Keratinocyte (primary cell): ENCODE data around the gene CAMK2D. TPM values are rescaled to one million over a fixed set of nuclear protein-coding genes. Genes with fewer than 3 reads are reported as not detected.

Experiments
- DNase-seq: peaks from one replicate; pipeline ENCODE4 v3.0.0-alpha.2; 2011; ENCODE audit warnings: low read depth, missing footprints, low spot score
- FAIRE-seq: peaks from 2 replicates; lab custom pipeline; 2011; peaks lifted over from hg19 to GRCh38; lab: Jason Lieb, UNC
- H2AFZ ChIP-seq: 2 replicates; pipeline ENCODE4 v1.6.0; 2012; ENCODE audit warnings: low read length, control low read depth, inconsistent platforms; ENCODE audit not compliant: control insufficient read depth
- H3K27ac ChIP-seq: 2 replicates; pipeline ENCODE4 v1.5.1; 2011; ENCODE audit warnings: low read length; ENCODE audit not compliant: control insufficient read depth, insufficient read depth
- H3K27me3 ChIP-seq: 3 replicates; pipeline ENCODE4 v1.6.0; 2011; ENCODE audit warnings: low read length; ENCODE audit not compliant: control insufficient read depth, insufficient read depth; ENCODE audit errors: extremely low read depth
- H3K36me3 ChIP-seq, 2 experiments: 2 replicates in 1 of 2; 3 replicates in 1 of 2; pipeline ENCODE4 v1.5.1; 2011; ENCODE audit warnings: low read length in 2 of 2, mild to moderate bottlenecking in 1 of 2; ENCODE audit not compliant: control insufficient read depth in 2 of 2, insufficient read depth in 2 of 2; ENCODE audit errors: extremely low read depth in 1 of 2
- H3K4me1 ChIP-seq: 3 replicates; pipeline ENCODE4 v1.5.1; 2011; ENCODE audit warnings: low read length; ENCODE audit not compliant: control insufficient read depth, insufficient read depth; ENCODE audit errors: extremely low read depth
- H3K4me2 ChIP-seq: 3 replicates; pipeline ENCODE4 v1.6.0; 2011; ENCODE audit warnings: low read depth, low read length; ENCODE audit not compliant: control insufficient read depth, insufficient read depth; ENCODE audit errors: extremely low read depth
- H3K4me3 ChIP-seq, 3 experiments: fragments of 200-600 bp in 1 of 3; sonication (generic) in 1 of 3; 2 replicates in 2 of 3; 3 replicates in 1 of 3; pipeline ENCODE4 v1.5.1; 2011 to 2016; ENCODE audit warnings: low read length in 3 of 3, mild to moderate bottlenecking in 3 of 3, control low read depth in 2 of 3, inconsistent platforms in 1 of 3, low read depth in 1 of 3, mixed read lengths in 1 of 3, mixed run types in 1 of 3, moderate library complexity in 1 of 3; ENCODE audit not compliant: control insufficient read depth in 2 of 3, insufficient read depth in 2 of 3; ENCODE audit errors: extremely low read depth in 1 of 3
- H3K79me2 ChIP-seq: 2 replicates; pipeline ENCODE4 v1.6.0; 2012; ENCODE audit warnings: low read length; ENCODE audit not compliant: control insufficient read depth, insufficient read depth
- H3K9ac ChIP-seq: 3 replicates; pipeline ENCODE4 v1.6.0; 2011; ENCODE audit warnings: low read length; ENCODE audit not compliant: control insufficient read depth, insufficient read depth; ENCODE audit errors: extremely low read depth
- H3K9me1 ChIP-seq: 3 replicates; pipeline ENCODE4 v1.6.0; 2011; ENCODE audit warnings: low read length; ENCODE audit not compliant: control insufficient read depth, insufficient read depth; ENCODE audit errors: extremely low read depth
- H3K9me3 ChIP-seq: 2 replicates; pipeline ENCODE4 v1.5.1; 2012; ENCODE audit warnings: low read depth, low read length; ENCODE audit not compliant: control insufficient read depth
- H4K20me1 ChIP-seq: 3 replicates; pipeline ENCODE4 v1.6.0; 2011; ENCODE audit warnings: low read length; ENCODE audit not compliant: control insufficient read depth, insufficient read depth; ENCODE audit errors: extremely low read depth
- EZH2 ChIP-seq: IDR thresholded peaks from one replicate; pipeline ENCODE4 v1.6.1; 2012; ENCODE audit warnings: inconsistent platforms, mild to moderate bottlenecking, low read length, moderate library complexity
- dilution Hi-C: fragments of 300-500 bp; cut with MboI; formaldehyde crosslinking; loops from one replicate; pipeline ENCODE4 v1.7.0; 2020; ENCODE audit warnings: low sequenced_read_pairs; ENCODE audit not compliant: extremely low pct_ligation_motif_present
- polyA plus RNA-seq, 5 experiments: library from polyadenylated mRNA; depleted of rRNA in 3 of 5; stranded (reverse) in 3 of 5; stranded (forward) in 1 of 5; unstranded in 1 of 5; fragments of >200 nt; gene quantifications; 1 replicate in 1 of 5; 2 replicates in 3 of 5; 3 replicates in 1 of 5; pipeline versions ENCODE4 v1.2.1 to v1.2.3, GENCODE V29; 2011 to 2012; ENCODE audit warnings: missing spikeins in 2 of 5, low read depth in 1 of 5, low replicate concordance in 1 of 5
- TF ChIP-seq, protein P1 (sequence below), 3 experiments: IDR thresholded peaks in 1 of 3; conservative IDR thresholded peaks in 1 of 3; optimal IDR thresholded peaks in 1 of 3; 2 replicates in 2 of 3; 3 replicates in 1 of 3; pipeline versions ENCODE3 to v1.5.1; 2011; ENCODE audit warnings: low read length in 3 of 3, mild to moderate bottlenecking in 3 of 3, moderate library complexity in 2 of 3, control low read depth in 1 of 3, inconsistent platforms in 1 of 3; ENCODE audit not compliant: insufficient read depth in 2 of 3; ENCODE audit errors: extremely low read depth in 1 of 3

CAMK2D gene
- polyA plus RNA-seq, 1 donor (not counting 4 experiments of a cell fraction or from before 2014, with no cell fraction given), result 18.8 TPM

GRCh38 chr4:113684534-113685091, 76.9 kb downstream of the CAMK2D start:
- no peaks in the 10 kb centered on the region for H3K9me3 ChIP-seq
- H3K27me3 ChIP-seq, result no peaks in the 10 kb centered on the region
- no peaks in the 10 kb centered on the region for H3K4me1 ChIP-seq
- dilution Hi-C loops, result no loop called here
- DNase-seq (no peak), FAIRE-seq (peak; percentile 41)
- H3K27ac ChIP-seq, result no peak overlapping the region
- H3K9ac ChIP-seq, result no peak overlapping the region
- no peaks in the 10 kb centered on the region for H3K79me2 ChIP-seq
- no peaks in the 10 kb centered on the region for H3K36me3 ChIP-seq
- H4K20me1 ChIP-seq, result no peaks in the 10 kb centered on the region
- TF ChIP-seq EZH2, result no peak
- TF ChIP-seq, protein P1, sequence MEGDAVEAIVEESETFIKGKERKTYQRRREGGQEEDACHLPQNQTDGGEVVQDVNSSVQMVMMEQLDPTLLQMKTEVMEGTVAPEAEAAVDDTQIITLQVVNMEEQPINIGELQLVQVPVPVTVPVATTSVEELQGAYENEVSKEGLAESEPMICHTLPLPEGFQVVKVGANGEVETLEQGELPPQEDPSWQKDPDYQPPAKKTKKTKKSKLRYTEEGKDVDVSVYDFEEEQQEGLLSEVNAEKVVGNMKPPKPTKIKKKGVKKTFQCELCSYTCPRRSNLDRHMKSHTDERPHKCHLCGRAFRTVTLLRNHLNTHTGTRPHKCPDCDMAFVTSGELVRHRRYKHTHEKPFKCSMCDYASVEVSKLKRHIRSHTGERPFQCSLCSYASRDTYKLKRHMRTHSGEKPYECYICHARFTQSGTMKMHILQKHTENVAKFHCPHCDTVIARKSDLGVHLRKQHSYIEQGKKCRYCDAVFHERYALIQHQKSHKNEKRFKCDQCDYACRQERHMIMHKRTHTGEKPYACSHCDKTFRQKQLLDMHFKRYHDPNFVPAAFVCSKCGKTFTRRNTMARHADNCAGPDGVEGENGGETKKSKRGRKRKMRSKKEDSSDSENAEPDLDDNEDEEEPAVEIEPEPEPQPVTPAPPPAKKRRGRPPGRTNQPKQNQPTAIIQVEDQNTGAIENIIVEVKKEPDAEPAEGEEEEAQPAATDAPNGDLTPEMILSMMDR (optimal IDR thresholded peaks at IDR 0.05 in 1 of 3, IDR thresholded peaks at IDR 0.05 in 1 of 3, conservative IDR thresholded peaks at IDR 0.05 in 1 of 3; ENCODE audit: extremely low read depth in 1 of 3, insufficient read depth in 2 of 3, low read length in 3 of 3), result peak; percentile 13 to 39 (median 28)
- no peak overlapping the region for H3K4me2 ChIP-seq
- H3K4me3 ChIP-seq, result no peak overlapping the region
- H2AFZ ChIP-seq, result no peak overlapping the region
- no peaks in the 10 kb centered on the region for H3K9me1 ChIP-seq

DNA sequence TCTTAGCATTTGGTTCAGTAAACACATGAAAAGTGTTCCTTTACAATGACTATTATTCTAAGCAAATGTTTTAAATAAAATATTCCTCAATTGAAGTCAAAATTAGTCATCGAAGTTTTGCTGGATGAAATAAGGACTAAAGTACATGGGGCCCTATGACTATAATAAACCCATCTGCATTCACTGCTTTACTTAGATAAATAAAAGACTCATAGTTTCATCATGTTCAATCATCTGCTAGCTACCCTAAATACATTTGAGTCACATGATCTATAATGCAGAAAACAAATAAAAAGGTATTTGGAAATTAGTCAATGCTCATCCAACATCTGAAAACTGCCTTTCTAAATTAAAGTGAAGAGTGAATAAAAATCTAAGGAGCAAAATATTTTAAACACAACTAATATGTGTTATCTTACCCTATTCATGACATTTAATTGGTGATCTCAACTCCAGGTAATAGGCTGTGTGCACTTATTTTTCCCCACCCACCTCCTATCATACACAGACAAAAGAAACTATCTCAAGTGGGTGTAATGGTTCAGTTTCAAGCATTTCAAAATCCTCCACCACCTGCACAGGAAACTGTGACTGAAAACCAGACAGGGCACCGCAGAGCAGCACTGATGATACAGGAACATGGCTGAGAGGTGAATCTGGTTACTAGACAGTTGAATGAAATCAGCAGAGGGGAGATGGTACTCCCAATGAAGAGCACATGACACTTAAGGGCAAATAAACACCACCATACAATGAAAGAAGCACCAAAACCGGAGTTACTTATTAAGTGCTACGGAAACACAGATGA, 78.6 kb downstream of the CAMK2D start:
- no peaks in the 10 kb centered on the region for H3K9me1 ChIP-seq
- no peaks in the 10 kb centered on the region for H3K27me3 ChIP-seq
- TF ChIP-seq, protein P1 (optimal IDR thresholded peaks at IDR 0.05 in 1 of 3, IDR thresholded peaks at IDR 0.05 in 1 of 3, conservative IDR thresholded peaks at IDR 0.05 in 1 of 3; ENCODE audit: extremely low read depth in 1 of 3, insufficient read depth in 2 of 3, low read length in 3 of 3), result no peak
- TF ChIP-seq EZH2, result no peak
- no peak overlapping the region for H3K9ac ChIP-seq
- H3K9me3 ChIP-seq, result no peaks in the 10 kb centered on the region
- FAIRE-seq (no peak), DNase-seq (no peak)
- no peaks in the 10 kb centered on the region for H3K4me1 ChIP-seq
- H3K79me2 ChIP-seq, result no peaks in the 10 kb centered on the region
- dilution Hi-C loops, result no loop called here
- H3K4me2 ChIP-seq, result no peak overlapping the region
- no peak overlapping the region for H3K4me3 ChIP-seq
- H3K36me3 ChIP-seq, result no peaks in the 10 kb centered on the region
- H2AFZ ChIP-seq, result no peak overlapping the region
- H4K20me1 ChIP-seq, result no peaks in the 10 kb centered on the region
- no peak overlapping the region for H3K27ac ChIP-seq
